Measurements from ENCODE around the gene FSTL1. TPM values are rescaled to one million over a fixed set of nuclear protein-coding genes. Genes with fewer than 3 reads are reported as not detected.

Gene FSTL1
- total RNA-seq, 1 donor from 2014 or later, result 221 TPM

DNA sequence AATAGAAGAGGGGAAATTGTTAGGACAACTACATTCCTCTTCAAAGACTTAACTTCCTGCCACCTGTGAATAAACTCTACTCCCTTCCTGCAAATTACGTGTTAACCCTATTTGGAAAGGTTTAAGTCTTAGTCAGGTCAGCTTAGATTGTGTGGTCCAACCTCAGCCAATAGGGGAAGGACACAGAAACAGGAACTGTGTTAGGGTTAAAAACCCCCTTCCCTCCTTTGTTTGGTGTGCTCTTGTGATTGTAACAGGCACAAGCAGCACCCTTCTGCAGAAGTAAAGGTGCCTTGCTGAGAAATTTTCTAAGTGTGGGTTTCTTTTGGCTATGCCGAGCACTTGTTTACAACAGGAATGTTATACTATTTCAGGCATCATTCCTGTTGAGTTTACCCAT lies 45.0 kb upstream of the FSTL1 start:
- no peaks in the 10 kb centered on the region for H3K36me3 ChIP-seq
- peaks cover 12% of the 10 kb centered on the region for H3K4me1 ChIP-seq
- H3K27me3 ChIP-seq, result no peaks in the 10 kb centered on the region
- no peak for DNase-seq
- TF ChIP-seq, protein P1, sequence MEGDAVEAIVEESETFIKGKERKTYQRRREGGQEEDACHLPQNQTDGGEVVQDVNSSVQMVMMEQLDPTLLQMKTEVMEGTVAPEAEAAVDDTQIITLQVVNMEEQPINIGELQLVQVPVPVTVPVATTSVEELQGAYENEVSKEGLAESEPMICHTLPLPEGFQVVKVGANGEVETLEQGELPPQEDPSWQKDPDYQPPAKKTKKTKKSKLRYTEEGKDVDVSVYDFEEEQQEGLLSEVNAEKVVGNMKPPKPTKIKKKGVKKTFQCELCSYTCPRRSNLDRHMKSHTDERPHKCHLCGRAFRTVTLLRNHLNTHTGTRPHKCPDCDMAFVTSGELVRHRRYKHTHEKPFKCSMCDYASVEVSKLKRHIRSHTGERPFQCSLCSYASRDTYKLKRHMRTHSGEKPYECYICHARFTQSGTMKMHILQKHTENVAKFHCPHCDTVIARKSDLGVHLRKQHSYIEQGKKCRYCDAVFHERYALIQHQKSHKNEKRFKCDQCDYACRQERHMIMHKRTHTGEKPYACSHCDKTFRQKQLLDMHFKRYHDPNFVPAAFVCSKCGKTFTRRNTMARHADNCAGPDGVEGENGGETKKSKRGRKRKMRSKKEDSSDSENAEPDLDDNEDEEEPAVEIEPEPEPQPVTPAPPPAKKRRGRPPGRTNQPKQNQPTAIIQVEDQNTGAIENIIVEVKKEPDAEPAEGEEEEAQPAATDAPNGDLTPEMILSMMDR (IDR thresholded peaks at IDR 0.05), result no peak
- H3K4me3 ChIP-seq, result no peak overlapping the region
- no peak for ATAC-seq
- intact Hi-C loops (cut with DNase I), result no loop called here
- no peaks in the 10 kb centered on the region for H3K9me3 ChIP-seq
- H3K27ac ChIP-seq, result no peak overlapping the region

DNA sequence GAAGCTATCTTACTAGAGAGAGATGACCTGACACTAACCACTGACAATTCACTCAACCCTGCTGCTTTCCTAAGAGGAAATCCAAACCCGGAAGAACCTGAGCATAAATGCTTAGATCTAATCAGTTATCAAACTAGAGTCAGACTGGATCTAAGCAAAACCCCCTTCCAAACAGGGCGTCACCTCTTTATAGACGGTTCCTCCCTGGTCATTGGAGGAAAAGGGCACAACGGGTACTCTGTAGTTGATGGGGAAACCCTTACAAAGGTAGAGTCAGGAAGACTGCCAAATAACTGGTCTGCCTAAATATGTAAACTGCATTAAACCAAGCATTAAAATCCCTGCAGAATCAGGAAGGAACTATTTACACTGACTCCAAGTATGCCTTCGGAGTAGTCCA lies 41.3 kb upstream of the FSTL1 start:
- H3K9me3 ChIP-seq, result no peaks in the 10 kb centered on the region
- intact Hi-C loops (cut with DNase I), result no loop called here
- no peaks in the 10 kb centered on the region for H3K27me3 ChIP-seq
- H3K27ac ChIP-seq, result no peak overlapping the region
- ATAC-seq (no peak), DNase-seq (no peak)
- H3K36me3 ChIP-seq, result no peaks in the 10 kb centered on the region
- no peaks in the 10 kb centered on the region for H3K4me1 ChIP-seq
- no peak overlapping the region for H3K4me3 ChIP-seq
- TF ChIP-seq, protein P1 (IDR thresholded peaks at IDR 0.05), result no peak

DNA sequence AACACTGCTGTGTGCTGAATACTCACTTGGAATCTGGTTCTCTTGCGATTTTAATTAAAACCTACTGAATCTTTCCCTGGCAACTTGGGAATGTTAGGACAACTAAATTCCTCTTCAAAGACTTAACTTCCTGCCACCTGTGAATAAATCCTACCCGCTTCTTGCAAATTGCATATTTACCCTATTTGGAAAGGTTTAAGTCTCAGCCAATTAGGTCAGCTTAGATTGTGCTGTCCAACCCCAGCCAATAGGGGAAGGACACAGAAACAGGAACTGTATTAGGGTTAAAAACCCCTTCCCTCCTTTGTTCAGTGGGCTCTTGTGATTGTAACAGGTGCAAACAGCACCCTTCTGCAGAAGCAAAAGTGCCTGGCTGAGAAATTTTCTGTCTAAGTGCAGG lies 38.6 kb upstream of the FSTL1 start:
- Histone ChIP-seq H3K27ac (no peak overlapping the region), H3K27me3 (no peaks in the 10 kb centered on the region), H3K4me1 (no peaks in the 10 kb centered on the region), H3K36me3 (no peaks in the 10 kb centered on the region), H3K4me3 (no peak overlapping the region), H3K9me3 (no peaks in the 10 kb centered on the region)
- DNase-seq (no peak), ATAC-seq (no peak)
- TF ChIP-seq, protein P1 (IDR thresholded peaks at IDR 0.05), result no peak
- intact Hi-C loops (cut with DNase I), result no loop called here

DNA sequence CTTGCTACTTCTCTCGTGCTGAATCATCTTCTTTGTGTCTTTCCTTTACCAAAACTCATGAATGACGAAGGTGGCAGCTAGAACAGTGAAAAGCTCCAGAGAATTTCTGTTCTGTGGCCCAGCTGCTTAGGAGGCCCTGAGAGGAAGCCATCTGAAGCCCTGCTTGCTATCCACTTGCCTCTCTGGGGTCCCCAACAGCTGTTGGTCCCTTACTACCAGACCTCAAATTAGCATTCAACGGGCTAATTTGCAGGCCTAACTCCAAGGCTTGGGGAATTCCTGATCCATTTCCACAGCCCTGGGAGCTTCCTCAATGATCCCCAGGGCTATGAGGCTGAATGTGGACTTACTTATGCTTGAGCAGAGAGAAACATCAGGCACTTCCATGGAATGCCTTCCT lies 37.5 kb upstream of the FSTL1 start:
- Histone ChIP-seq H3K4me3 (no peak overlapping the region), H3K36me3 (no peaks in the 10 kb centered on the region), H3K27me3 (no peaks in the 10 kb centered on the region), H3K27ac (no peak overlapping the region), H3K9me3 (no peaks in the 10 kb centered on the region), H3K4me1 (no peaks in the 10 kb centered on the region)
- TF ChIP-seq, protein P1 (IDR thresholded peaks at IDR 0.05), result no peak
- ATAC-seq, result no peak
- no peak for DNase-seq
- intact Hi-C loops (cut with DNase I), result no loop called here

DNA sequence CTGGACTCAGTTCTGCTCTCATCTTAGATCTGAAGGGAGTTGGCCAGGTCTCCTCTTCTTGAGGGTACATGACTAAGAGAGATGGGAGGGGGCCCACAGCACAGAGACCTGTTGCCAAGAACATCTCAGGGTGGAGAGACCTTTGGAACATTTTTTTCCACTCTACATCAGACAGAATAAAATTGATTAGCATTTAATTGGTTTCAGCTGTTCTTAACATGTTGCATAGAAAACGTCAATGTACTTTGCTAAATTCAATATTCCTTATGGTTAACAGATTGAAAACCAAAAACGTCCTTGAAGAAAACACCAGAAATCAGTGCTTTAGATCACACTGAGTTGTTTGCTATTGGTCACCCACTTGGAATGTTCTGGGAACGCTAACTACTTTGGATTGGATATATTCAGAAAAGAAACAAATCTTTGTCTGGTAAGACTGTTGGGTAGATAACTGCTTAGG lies 36.4 kb upstream of the FSTL1 start:
- H3K36me3 ChIP-seq, result no peaks in the 10 kb centered on the region
- no peak overlapping the region for H3K4me3 ChIP-seq
- ATAC-seq, result no peak
- no peaks in the 10 kb centered on the region for H3K4me1 ChIP-seq
- no peak overlapping the region for H3K27ac ChIP-seq
- TF ChIP-seq, protein P1 (IDR thresholded peaks at IDR 0.05), result no peak
- no peak for DNase-seq
- intact Hi-C loops (cut with DNase I), result no loop called here
- H3K27me3 ChIP-seq, result no peaks in the 10 kb centered on the region
- no peaks in the 10 kb centered on the region for H3K9me3 ChIP-seq

DNA sequence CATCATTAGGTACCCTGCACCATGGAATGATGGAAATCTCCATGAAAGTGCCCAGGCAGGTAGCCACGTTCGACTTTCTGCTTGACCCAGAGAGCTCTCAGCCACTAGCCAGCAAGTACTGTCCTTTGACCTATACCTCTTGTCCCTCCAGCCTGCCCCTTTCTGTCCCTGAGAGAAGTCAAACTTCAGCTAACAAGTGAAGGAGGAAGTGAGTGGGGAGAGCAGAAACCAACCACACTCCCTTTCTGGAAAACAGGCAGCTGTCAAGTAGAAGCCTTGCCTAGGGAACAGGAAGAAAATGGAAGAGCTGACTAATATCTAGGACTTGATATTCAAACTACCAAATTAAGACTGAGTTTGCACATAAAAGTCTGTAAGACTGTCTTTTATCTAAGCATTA lies 30.3 kb upstream of the FSTL1 start:
- no peaks in the 10 kb centered on the region for H3K27me3 ChIP-seq
- ATAC-seq, result no peak
- intact Hi-C loops (cut with DNase I), result no loop called here
- H3K4me3 ChIP-seq, result no peak overlapping the region
- DNase-seq, result no peak
- TF ChIP-seq, protein P1 (IDR thresholded peaks at IDR 0.05), result no peak
- H3K27ac ChIP-seq, result no peak overlapping the region
- H3K36me3 ChIP-seq, result no peaks in the 10 kb centered on the region
- no peaks in the 10 kb centered on the region for H3K9me3 ChIP-seq
- H3K4me1 ChIP-seq, result no peaks in the 10 kb centered on the region
